NT2/D1 (cell line): ENCODE measurements around the gene COL1A1.

Experiments
- DNase-seq: peaks from one replicate; pipeline ENCODE4 v3.0.0-alpha.2; 2011; ENCODE audit warnings: low read depth, low spot score
- H3K27me3 ChIP-seq: 2 replicates; pipeline ENCODE4 v1.6.0; 2011; ENCODE audit warnings: mild to moderate bottlenecking; ENCODE audit not compliant: insufficient read length, insufficient read depth
- H3K36me3 ChIP-seq: 2 replicates; pipeline ENCODE4 v1.6.1; 2011; ENCODE audit warnings: mild to moderate bottlenecking, low read length, mixed read lengths; ENCODE audit not compliant: insufficient read depth, insufficient read length
- H3K4me1 ChIP-seq: 2 replicates; pipeline ENCODE4 v1.5.1; 2011; ENCODE audit not compliant: insufficient read depth, insufficient read length
- H3K4me3 ChIP-seq: 2 replicates; pipeline ENCODE4 v1.5.1; 2011; ENCODE audit warnings: low read depth; ENCODE audit not compliant: insufficient read length
- H3K9ac ChIP-seq: 2 replicates; pipeline ENCODE4 v1.6.0; 2011; ENCODE audit warnings: low read depth; ENCODE audit not compliant: insufficient read length
- H3K9me3 ChIP-seq: 2 replicates; pipeline ENCODE4 v1.5.1; 2011; ENCODE audit warnings: mild to moderate bottlenecking, low read length; ENCODE audit not compliant: insufficient read depth
- SUZ12 ChIP-seq: IDR thresholded peaks from 2 replicates; pipeline ENCODE4 v1.6.1; 2011; ENCODE audit not compliant: insufficient read length, insufficient read depth; ENCODE audit errors: extremely low read depth
- YY1 ChIP-seq: IDR thresholded peaks from 2 replicates; pipeline ENCODE4 v1.6.1; 2011; ENCODE audit not compliant: insufficient read length, insufficient read depth
- ZNF274 ChIP-seq: IDR thresholded peaks from 2 replicates; pipeline ENCODE4 v1.6.1; 2011; ENCODE audit warnings: mild to moderate bottlenecking, low read depth, low read length

Gene COL1A1

DNA sequence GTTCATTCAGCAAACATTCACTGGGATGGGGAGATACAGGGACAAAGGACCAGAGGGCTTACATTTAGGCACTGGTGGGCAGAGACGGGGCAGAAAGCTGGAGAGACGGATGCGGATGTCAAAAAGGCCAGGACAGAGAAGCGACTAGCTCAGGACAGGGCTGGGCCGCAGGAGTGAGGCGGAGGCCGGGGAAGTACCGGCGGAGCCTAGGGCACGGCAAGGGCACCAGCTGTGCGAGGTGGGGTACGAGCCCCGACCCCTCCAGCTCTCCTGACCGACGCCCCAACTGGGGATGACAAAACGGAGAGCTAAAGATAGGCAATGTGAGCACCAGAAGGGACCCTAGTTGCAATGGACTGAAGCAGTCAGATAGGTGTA is 39.5 kb downstream of the COL1A1 start:
- peaks cover 13% of the 10 kb centered on the region for H3K27me3 ChIP-seq
- no peak for DNase-seq
- H3K4me1 ChIP-seq = peaks cover 21% of the 10 kb centered on the region
- H3K4me3 ChIP-seq = peak overlapping the region; percentile 6
- peak overlapping the region; percentile 69 for H3K9ac ChIP-seq
- H3K9me3 ChIP-seq = no peaks in the 10 kb centered on the region
- no peaks in the 10 kb centered on the region for H3K36me3 ChIP-seq
- no peak for TF ChIP-seq YY1
- no peak for TF ChIP-seq ZNF274
- TF ChIP-seq SUZ12 = no peak

DNA sequence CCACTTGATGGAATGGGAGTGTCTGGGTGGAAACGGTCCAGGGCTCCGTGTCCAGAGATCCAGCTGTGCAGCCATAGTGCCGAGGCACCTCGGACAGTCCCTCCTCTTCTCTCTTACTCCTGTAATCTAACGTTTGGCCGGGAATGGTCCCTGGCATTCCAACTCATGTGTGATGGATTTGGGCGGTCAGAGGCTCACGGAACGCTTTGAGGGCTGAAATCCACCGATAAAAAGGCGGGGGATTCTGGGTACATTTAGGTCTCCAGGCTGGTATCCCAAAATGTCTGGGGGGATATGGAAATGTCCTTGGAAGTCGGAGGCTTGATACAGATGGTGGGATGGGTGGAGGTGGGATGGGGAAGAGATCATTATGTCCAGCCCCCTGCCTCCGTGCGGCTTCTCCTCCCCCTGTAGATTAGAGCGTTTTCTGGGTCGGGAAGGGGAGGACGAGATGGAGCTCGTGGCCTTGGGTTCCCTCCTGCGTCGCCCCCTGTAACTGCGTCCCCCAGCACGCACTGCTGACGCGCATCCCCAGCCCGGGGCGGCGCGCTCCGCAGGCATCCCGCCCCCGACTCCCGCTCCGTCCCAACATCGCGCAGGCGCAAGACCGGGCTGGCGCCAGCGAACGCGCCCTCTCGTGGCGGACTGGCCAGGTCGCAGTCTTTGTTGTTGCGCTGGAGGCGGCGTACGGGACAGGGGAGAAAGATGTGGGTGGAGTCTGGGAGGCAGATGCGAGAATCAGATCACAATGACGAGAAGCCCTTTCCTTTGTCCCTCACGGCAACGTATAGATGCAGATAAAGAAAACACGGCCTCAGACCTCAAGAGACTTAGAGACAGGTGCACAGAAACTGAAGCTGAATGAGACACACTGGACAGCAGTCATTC is 40.2 kb downstream of the COL1A1 start:
- H3K27me3 ChIP-seq = peaks cover 13% of the 10 kb centered on the region
- peak overlapping the region; percentile 45 for H3K4me3 ChIP-seq
- H3K9ac ChIP-seq = peak overlapping the region; percentile 78
- H3K36me3 ChIP-seq = no peaks in the 10 kb centered on the region
- TF ChIP-seq SUZ12 (no peak), ZNF274 (no peak), YY1 (no peak)
- DNase-seq = peak; percentile 84
- no peaks in the 10 kb centered on the region for H3K9me3 ChIP-seq
- H3K4me1 ChIP-seq = peaks cover 17% of the 10 kb centered on the region

DNA sequence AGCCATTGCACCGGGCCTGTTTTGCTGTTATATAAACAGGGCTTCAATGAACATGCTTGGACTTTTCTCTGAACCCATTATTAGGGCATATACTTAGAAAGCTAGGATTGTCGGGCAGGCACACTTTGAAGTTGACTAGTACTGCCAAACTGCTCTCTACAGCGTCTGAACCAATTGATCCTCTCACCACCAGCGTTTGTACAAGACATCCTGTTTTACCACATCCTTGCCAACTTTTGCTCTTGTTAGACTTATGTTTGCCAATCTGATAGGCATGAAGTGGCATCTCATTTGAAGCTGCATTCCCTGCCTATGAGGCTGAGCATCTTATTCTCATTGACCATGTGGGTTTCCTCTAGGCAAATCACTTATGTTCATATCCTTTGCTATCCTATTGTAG is 43.5 kb downstream of the COL1A1 start:
- H3K36me3 ChIP-seq = no peaks in the 10 kb centered on the region
- H3K4me3 ChIP-seq = no peak overlapping the region
- peaks cover 19% of the 10 kb centered on the region for H3K4me1 ChIP-seq
- H3K9ac ChIP-seq = no peak overlapping the region
- TF ChIP-seq ZNF274 = no peak
- TF ChIP-seq YY1 = no peak
- no peak for TF ChIP-seq SUZ12
- no peaks in the 10 kb centered on the region for H3K9me3 ChIP-seq
- DNase-seq = no peak
- peaks cover 11% of the 10 kb centered on the region for H3K27me3 ChIP-seq

DNA sequence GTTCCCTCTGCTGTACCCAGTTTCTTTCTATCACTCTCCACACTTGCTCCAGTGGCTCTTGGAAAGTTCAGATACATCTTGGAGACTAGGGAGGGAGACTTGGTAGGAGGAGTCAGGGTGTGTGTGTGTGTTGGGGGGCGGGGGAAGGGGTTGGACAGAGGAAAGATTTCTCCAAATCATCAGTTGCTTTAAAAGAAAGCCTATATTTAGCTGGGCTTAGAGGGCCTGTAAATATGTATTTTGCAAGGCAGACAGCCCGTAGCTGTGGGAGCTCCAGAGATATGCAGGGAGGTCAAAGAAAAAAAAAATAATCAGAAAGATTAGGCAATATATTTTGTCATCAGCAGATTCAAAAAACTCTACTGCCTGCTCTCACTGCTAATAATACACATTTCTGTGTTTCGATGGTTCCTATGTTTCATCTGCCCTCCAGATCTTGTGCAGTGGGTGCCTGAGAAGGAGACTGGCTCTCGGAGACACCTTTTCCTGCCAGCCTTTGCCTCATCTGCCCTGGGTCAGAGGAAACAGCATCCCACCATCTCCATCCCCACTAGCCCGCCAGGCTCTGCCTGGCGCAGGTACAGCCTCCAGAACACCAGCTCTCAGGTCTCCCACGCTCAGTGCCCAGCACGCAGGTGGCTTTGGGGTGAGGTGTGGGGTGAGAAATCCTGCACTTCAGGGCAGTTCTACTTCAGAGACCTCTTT is 46.2 kb downstream of the COL1A1 start:
- DNase-seq = no peak
- H3K27me3 ChIP-seq = no peaks in the 10 kb centered on the region
- no peaks in the 10 kb centered on the region for H3K36me3 ChIP-seq
- TF ChIP-seq YY1 (no peak), ZNF274 (no peak), SUZ12 (no peak)
- H3K9ac ChIP-seq = peak overlapping the region; percentile 25
- H3K4me1 ChIP-seq = peaks cover 15% of the 10 kb centered on the region
- no peaks in the 10 kb centered on the region for H3K9me3 ChIP-seq
- H3K4me3 ChIP-seq = no peak overlapping the region

- Histone ChIP-seq H3K27me3 (no peaks in the 10 kb centered on the region), H3K4me3 (no peak overlapping the region), H3K9me3 (no peaks in the 10 kb centered on the region), H3K4me1 (peaks cover 15% of the 10 kb centered on the region), H3K9ac (peak overlapping the region; percentile 8), H3K36me3 (no peaks in the 10 kb centered on the region)
- no peak for DNase-seq
- TF ChIP-seq SUZ12 = no peak
- TF ChIP-seq YY1 = no peak
- no peak for TF ChIP-seq ZNF274
These were observed 46.8 kb downstream of the COL1A1 start for GRCh38 chr17:50154604-50155003.

DNA sequence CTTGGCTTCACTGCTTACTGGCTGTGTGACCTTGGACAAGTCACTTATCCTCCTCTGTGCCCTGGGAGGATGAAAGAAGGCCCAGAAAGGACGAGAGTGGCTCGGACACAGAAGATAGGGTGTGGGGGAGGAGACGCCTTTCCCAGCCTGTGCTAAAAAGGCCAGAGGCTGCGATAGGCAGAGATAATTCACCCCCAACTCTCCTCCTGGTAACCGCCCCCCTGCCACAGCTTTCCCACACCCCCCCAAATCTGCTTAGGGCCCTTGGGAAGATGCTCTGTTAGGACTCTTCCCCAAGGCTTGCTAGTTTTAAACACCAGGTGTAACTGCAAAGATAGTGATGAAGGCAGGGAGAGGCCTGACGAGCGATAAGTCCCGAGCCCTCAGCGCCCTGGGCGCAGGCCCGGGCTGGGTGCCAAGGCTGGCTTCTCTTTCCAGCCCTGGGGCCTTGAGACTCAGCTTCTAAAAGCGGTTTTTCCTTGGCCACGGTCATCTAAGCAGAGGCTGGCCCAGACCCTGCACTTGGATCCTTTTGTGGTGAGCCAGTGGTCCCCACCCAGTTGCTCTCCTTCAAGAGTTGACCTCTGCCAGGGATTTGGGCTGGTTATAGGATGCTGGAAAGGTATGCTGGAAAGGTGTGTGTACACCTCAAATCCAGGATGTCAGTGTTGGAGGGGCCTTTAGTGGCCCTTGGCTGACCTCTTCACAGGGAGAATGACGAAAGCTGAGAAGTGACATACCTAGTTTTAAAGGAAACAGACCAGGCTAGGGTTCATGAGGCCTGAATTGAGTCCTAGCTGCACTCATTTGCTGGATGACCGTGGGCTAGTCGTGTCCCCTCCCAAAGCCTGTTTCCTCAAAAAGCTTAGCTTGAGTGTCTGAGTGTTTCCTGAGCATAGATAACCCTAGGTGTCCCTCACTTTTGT is 47.5 kb downstream of the COL1A1 start:
- Histone ChIP-seq H3K9me3 (no peaks in the 10 kb centered on the region), H3K9ac (no peak overlapping the region), H3K27me3 (no peaks in the 10 kb centered on the region), H3K4me1 (peaks cover 19% of the 10 kb centered on the region), H3K4me3 (no peak overlapping the region), H3K36me3 (no peaks in the 10 kb centered on the region)
- no peak for DNase-seq
- TF ChIP-seq ZNF274 = no peak
- TF ChIP-seq SUZ12 = no peak
- no peak for TF ChIP-seq YY1
